H1 (cell line): ENCODE data around the gene ADARB2. TPM values are rescaled to one million over a fixed set of nuclear protein-coding genes. Genes with fewer than 3 reads are reported as not detected.

Experiments
- CTCF ChIA-PET: fragments of 300-600 bp; sonication (Branson Sonifier 250); formaldehyde crosslinking; loops from one replicate; lab custom pipeline; 2021; ENCODE audit not compliant: partially characterized antibody; lab: Charles Lee
- POLR2A ChIA-PET: fragments of 300-600 bp; sonication (Branson Sonifier 250); formaldehyde crosslinking; loops from one replicate; lab custom pipeline; 2021; ENCODE audit warnings: inconsistent platforms; ENCODE audit not compliant: partially characterized antibody; lab: Charles Lee
- DNase-seq, 2 experiments: peaks; one replicate each; pipeline versions ENCODE4 v3.0.0 to v3.0.0-alpha.2; 2010 to 2022; ENCODE audit warnings: low spot score in 2 of 2, low read depth in 1 of 2, mixed read lengths in 1 of 2
- FAIRE-seq: peaks from 2 replicates; lab custom pipeline; 2011; peaks lifted over from hg19 to GRCh38; lab: Jason Lieb, UNC
- H2AFZ ChIP-seq: 2 replicates; pipeline ENCODE4 v1.8.1; 2012; ENCODE audit warnings: low read length, inconsistent platforms
- H2AK5ac ChIP-seq: 2 replicates; pipeline ENCODE4 v1.6.1; 2013; ENCODE audit warnings: low read depth, low read length
- H2BK120ac ChIP-seq: replicated peaks from 2 replicates; pipeline ENCODE3; 2013; ENCODE audit warnings: low read depth, low read length, inconsistent platforms
- H2BK12ac ChIP-seq: 2 replicates; pipeline ENCODE4 v1.6.1; 2013; ENCODE audit warnings: low read depth, low read length
- H2BK15ac ChIP-seq: 2 replicates; pipeline ENCODE4 v1.6.1; 2013; ENCODE audit warnings: low read length
- H2BK20ac ChIP-seq: 2 replicates; pipeline ENCODE4 v1.6.1; 2013; ENCODE audit warnings: low read length
- H2BK5ac ChIP-seq: 2 replicates; pipeline ENCODE4 v1.6.1; 2013; ENCODE audit warnings: low read depth, low read length
- H3K14ac ChIP-seq: 2 replicates; pipeline ENCODE4 v1.6.1; 2013; ENCODE audit warnings: inconsistent platforms; ENCODE audit not compliant: insufficient read length
- H3K18ac ChIP-seq: 2 replicates; pipeline ENCODE4 v1.6.1; 2013; ENCODE audit warnings: low read length; ENCODE audit errors: extremely low read depth
- H3K23ac ChIP-seq: 2 replicates; pipeline ENCODE4 v1.6.1; 2013; ENCODE audit warnings: inconsistent platforms; ENCODE audit not compliant: insufficient read length
- H3K23me2 ChIP-seq: 2 replicates; pipeline ENCODE4 v1.6.1; 2013; ENCODE audit warnings: low read depth, low read length
- H3K27ac ChIP-seq: 2 replicates; pipeline ENCODE4 v1.6.1; 2011; ENCODE audit warnings: low read depth, low read length, inconsistent platforms
- H3K27me3 ChIP-seq, 4 experiments: replicated peaks in 1 of 4; 1 replicate in 1 of 4; 2 replicates in 3 of 4; pipeline versions ENCODE4 v1.6.1 to v1.8.1; 2011 to 2013; ENCODE audit warnings: low read length in 3 of 4, mild to moderate bottlenecking in 3 of 4, inconsistent platforms in 2 of 4, mixed read lengths in 2 of 4, moderate library complexity in 1 of 4; ENCODE audit not compliant: control insufficient read depth in 3 of 4, insufficient read depth in 3 of 4; ENCODE audit errors: extremely low read depth in 1 of 4
- H3K36me3 ChIP-seq, 4 experiments: 2 replicates each; pipeline versions ENCODE4 v1.6.1 to v1.8.1; 2011 to 2013; ENCODE audit warnings: mild to moderate bottlenecking in 4 of 4, low read length in 3 of 4, moderate library complexity in 2 of 4, control low read depth in 1 of 4, inconsistent platforms in 1 of 4; ENCODE audit not compliant: insufficient read depth in 4 of 4, control insufficient read depth in 2 of 4
- H3K4ac ChIP-seq: replicated peaks from 2 replicates; pipeline ENCODE3; 2013; ENCODE audit warnings: low read length, low read depth, mixed read lengths, inconsistent platforms; ENCODE audit not compliant: insufficient read length
- H3K4me1 ChIP-seq, 4 experiments: replicated peaks in 1 of 4; 1 replicate in 1 of 4; 2 replicates in 3 of 4; pipeline versions ENCODE4 v1.6.1 to v1.8.1; 2011 to 2013; ENCODE audit warnings: low read length in 3 of 4, inconsistent platforms in 2 of 4, mixed read lengths in 1 of 4; ENCODE audit not compliant: insufficient read depth in 4 of 4, control insufficient read depth in 3 of 4
- H3K4me2 ChIP-seq, 2 experiments: 2 replicates each; pipeline versions ENCODE4 v1.6.1 to v1.8.1; 2011 to 2013; ENCODE audit warnings: low read depth in 2 of 2, low read length in 2 of 2, control low read depth in 1 of 2, inconsistent platforms in 1 of 2, mild to moderate bottlenecking in 1 of 2; ENCODE audit not compliant: insufficient read depth in 1 of 2
- H3K4me3 ChIP-seq, 4 experiments: fragments of 200-600, 300-600 bp in 1 of 4; sonication (generic), shearing (Covaris generic), sonication (Bioruptor Twin) in 1 of 4; 2 replicates each; pipeline versions ENCODE4 v1.5.1 to v1.8.1; 2011 to 2016; ENCODE audit warnings: low read length in 4 of 4, low read depth in 3 of 4, control low read depth in 2 of 4, inconsistent platforms in 2 of 4, mild to moderate bottlenecking in 2 of 4, mixed read lengths in 1 of 4, moderate library complexity in 1 of 4; ENCODE audit not compliant: insufficient read depth in 2 of 4; ENCODE audit errors: extremely low read depth in 1 of 4
- H3K56ac ChIP-seq: replicated peaks from 2 replicates; pipeline ENCODE3; 2013; ENCODE audit warnings: low read depth, mild to moderate bottlenecking, mixed read lengths, low read length, inconsistent platforms; ENCODE audit not compliant: insufficient read length
- H3K79me1 ChIP-seq: 2 replicates; pipeline ENCODE4 v1.6.1; 2013; ENCODE audit warnings: low read depth, low read length, control low read depth
- H3K79me2 ChIP-seq, 2 experiments: 2 replicates each; pipeline versions ENCODE4 v1.6.1 to v1.8.1; 2012 to 2013; ENCODE audit warnings: low read length in 2 of 2, mild to moderate bottlenecking in 2 of 2, inconsistent platforms in 1 of 2; ENCODE audit not compliant: insufficient read depth in 2 of 2, control insufficient read depth in 1 of 2
- H3K9ac ChIP-seq, 4 experiments: replicated peaks in 1 of 4; 1 replicate in 1 of 4; 2 replicates in 3 of 4; pipeline versions ENCODE4 v1.6.1 to v1.8.1; 2011 to 2013; ENCODE audit warnings: low read depth in 3 of 4, low read length in 3 of 4, control low read depth in 2 of 4, mild to moderate bottlenecking in 2 of 4, moderate library complexity in 2 of 4, inconsistent platforms in 1 of 4; ENCODE audit errors: extremely low read depth in 1 of 4
- H3K9me3 ChIP-seq, 2 experiments: 2 replicates each; pipeline versions ENCODE4 v1.6.1 to v1.8.1; 2012 to 2013; ENCODE audit warnings: mild to moderate bottlenecking in 2 of 2, moderate library complexity in 2 of 2, control low read depth in 1 of 2, inconsistent platforms in 1 of 2, low read depth in 1 of 2, low read length in 1 of 2, mixed read lengths in 1 of 2; ENCODE audit not compliant: insufficient read depth in 2 of 2
- H4K20me1 ChIP-seq, 2 experiments: replicated peaks in 1 of 2; 2 replicates each; pipeline versions ENCODE3 to v1.8.1; 2011 to 2013; ENCODE audit warnings: inconsistent platforms in 2 of 2, low read length in 2 of 2, mild to moderate bottlenecking in 1 of 2; ENCODE audit not compliant: insufficient read depth in 2 of 2, control insufficient read depth in 1 of 2
- H4K5ac ChIP-seq: 2 replicates; pipeline ENCODE4 v1.6.1; 2013; ENCODE audit warnings: low read length, low read depth, mixed read lengths, inconsistent platforms; ENCODE audit not compliant: insufficient read length
- H4K8ac ChIP-seq: 2 replicates; pipeline ENCODE4 v1.8.0; 2013; ENCODE audit warnings: mild to moderate bottlenecking, moderate library complexity, low read length, inconsistent platforms; ENCODE audit not compliant: insufficient read depth; ENCODE audit errors: extremely low read depth
- H4K91ac ChIP-seq: replicated peaks from 2 replicates; pipeline ENCODE3; 2013; ENCODE audit warnings: low read length, mixed read lengths, inconsistent platforms; ENCODE audit not compliant: insufficient read length
- JUND ChIP-seq: IDR thresholded peaks from 2 replicates; pipeline ENCODE4 v1.6.1; 2011; ENCODE audit warnings: mild to moderate bottlenecking, improper control_type of control experiment, low read length
- RAD21 ChIP-seq, 2 experiments: IDR thresholded peaks in 1 of 2; conservative IDR thresholded peaks in 1 of 2; 2 replicates each; pipeline ENCODE4 v1.6.1; 2011; ENCODE audit warnings: low read depth in 2 of 2, low read length in 2 of 2, improper control_type of control experiment in 1 of 2, inconsistent platforms in 1 of 2, mild to moderate bottlenecking in 1 of 2, moderate library complexity in 1 of 2
- YY1 ChIP-seq: IDR thresholded peaks from 2 replicates; pipeline ENCODE4 v1.6.1; 2011; ENCODE audit warnings: low read depth, mild to moderate bottlenecking, low read length
- WGBS, 2 experiments: shearing (Covaris generic) in 1 of 2; methylation state at CpG; one replicate each; pipeline versions ENCODE4 v1.1.6 to v1.1.7; 2013 to 2015; ENCODE audit warnings: low lambda C conversion rate in 2 of 2, mixed read lengths in 2 of 2, inconsistent platforms in 1 of 2, low coverage in 1 of 2, missing lambda C conversion rate in 1 of 2; ENCODE audit not compliant: insufficient replicate concordance in 2 of 2, insufficient coverage in 1 of 2, insufficient read length in 1 of 2; ENCODE audit errors: extremely low coverage in 1 of 2, missing lambda C conversion rate in 1 of 2; 5-methylcytosine and 5-hydroxymethylcytosine counted together
- polyA plus RNA-seq, 7 experiments: library from polyadenylated mRNA; depleted of rRNA in 3 of 7; stranded (reverse) in 5 of 7; unstranded in 2 of 7; fragments of >200 nt in 5 of 7; fragments of 200-250 nt in 2 of 7; gene quantifications; 1 replicate in 5 of 7; 2 replicates in 1 of 7; 4 replicates in 1 of 7; pipeline versions ENCODE4 v1.2.1 to v1.2.3, GENCODE V29; 2011 to 2013; ENCODE audit warnings: missing spikeins in 2 of 7, mixed read lengths in 2 of 7
- total RNA-seq: library from RNA; stranded (reverse); fragmentation: NEBNext Ultra II Directional; extraction: Animal tissue kit (Norgen Biotek cat#: 25700); gene quantifications from 2 replicates; pipeline ENCODE4 v1.2.1, GENCODE V29; 2021

ADARB2 gene
- total and polyA plus RNA-seq, 2 of the 8 experiments (the other 6 are each of a cell fraction or from before 2014, with no cell fraction given): 2.2 to 2.8 TPM

- Histone ChIP-seq H2BK20ac (no peak overlapping the region), H3K23ac (no peak overlapping the region), H3K9ac (no peak overlapping the region), H3K36me3 (no peaks in the 10 kb centered on the region), H4K5ac (no peak overlapping the region), H4K20me1 (no peaks in the 10 kb centered on the region), H4K91ac (peak overlapping the region; percentile 63), H3K4me3 (no peak overlapping the region), H3K18ac (no peak overlapping the region), H2AK5ac (no peak overlapping the region), H3K56ac (no peak overlapping the region), H3K27ac (no peak overlapping the region), H3K4ac (no peak overlapping the region), H3K9me3 (no peaks in the 10 kb centered on the region), H2BK15ac (no peak overlapping the region), H2AFZ (no peak overlapping the region), H4K8ac (no peak overlapping the region), H3K79me2 (no peaks in the 10 kb centered on the region), H2BK120ac (no peak overlapping the region), H3K79me1 (no peaks in the 10 kb centered on the region), H2BK12ac (0 out of 2 replicates have a peak overlapping the region, but pooled peaks have one; percentile 32), H3K14ac (no peak overlapping the region), H3K27me3 (no peaks in the 10 kb centered on the region), H3K4me2 (peak overlapping the region; percentile 2 to 36; a peak in 3 of 4 replicates), H3K23me2 (no peaks in the 10 kb centered on the region), H3K4me1 (peaks cover 0 to 16% (median 6%) of the 10 kb centered on the region in 4 experiments; a peak in 6 of 7 replicates), H2BK5ac (no peak overlapping the region; the same call in 1 of the 2 replicates)
- peak; percentile 36 to 64 for DNase-seq
- 50% methylated on average over 18 of the region's 18 CpGs; no CpG with 5 or more reads in 1 of the 2 experiments for WGBS, 2 experiments
- no peak for FAIRE-seq
- CTCF ChIA-PET: interaction anchor here (0.6 to 2.3 kb wide), 21 partner anchors 8 to 1329 kb away, joined by 3 to 14 read pairs (median 3); partner anchors contain the start of gene ADARB2
- POLR2A ChIA-PET: interaction anchor here (0.6 kb wide), 1 partner anchor 727 kb away, joined by 3 read pairs; no protein-coding TSS in a partner anchor
- peak; percentile 72 for TF ChIP-seq JUND
- 0 out of 2 replicates have a peak, but pooled peaks have one; percentile 5 for TF ChIP-seq YY1
- TF ChIP-seq RAD21 (IDR thresholded peaks at IDR 0.05 in 1 of 2, conservative IDR thresholded peaks at IDR 0.05 in 1 of 2; ENCODE audit: low read depth in 2 of 2, low read length in 2 of 2): peak; percentile 52 to 68
Observed at GRCh38 chr10:1715821-1716220, 21.5 kb downstream of the ADARB2 start.
